ENCODE data around the gene TMC1.

DNA sequence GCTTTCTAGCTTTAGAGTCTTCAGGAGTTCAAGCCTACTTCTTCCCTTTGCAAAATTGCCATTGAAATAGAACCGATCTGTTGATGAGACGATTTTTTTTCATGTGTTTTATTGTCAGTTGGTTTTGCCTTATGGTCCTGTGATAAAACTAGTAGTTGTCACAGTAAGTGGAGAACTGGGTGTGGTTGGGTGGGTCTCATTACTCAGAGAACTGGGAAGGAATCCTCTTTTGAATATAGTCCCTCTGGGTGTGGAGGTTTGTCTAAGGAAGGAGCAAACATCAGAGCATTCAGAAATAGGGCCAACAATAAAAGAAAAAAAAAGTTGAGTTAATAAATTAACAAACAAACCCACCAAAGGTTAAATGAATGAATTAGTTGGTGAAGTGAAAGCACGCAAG lies 362.5 kb downstream of the TMC1 start:
- TF ChIP-seq, protein P1, sequence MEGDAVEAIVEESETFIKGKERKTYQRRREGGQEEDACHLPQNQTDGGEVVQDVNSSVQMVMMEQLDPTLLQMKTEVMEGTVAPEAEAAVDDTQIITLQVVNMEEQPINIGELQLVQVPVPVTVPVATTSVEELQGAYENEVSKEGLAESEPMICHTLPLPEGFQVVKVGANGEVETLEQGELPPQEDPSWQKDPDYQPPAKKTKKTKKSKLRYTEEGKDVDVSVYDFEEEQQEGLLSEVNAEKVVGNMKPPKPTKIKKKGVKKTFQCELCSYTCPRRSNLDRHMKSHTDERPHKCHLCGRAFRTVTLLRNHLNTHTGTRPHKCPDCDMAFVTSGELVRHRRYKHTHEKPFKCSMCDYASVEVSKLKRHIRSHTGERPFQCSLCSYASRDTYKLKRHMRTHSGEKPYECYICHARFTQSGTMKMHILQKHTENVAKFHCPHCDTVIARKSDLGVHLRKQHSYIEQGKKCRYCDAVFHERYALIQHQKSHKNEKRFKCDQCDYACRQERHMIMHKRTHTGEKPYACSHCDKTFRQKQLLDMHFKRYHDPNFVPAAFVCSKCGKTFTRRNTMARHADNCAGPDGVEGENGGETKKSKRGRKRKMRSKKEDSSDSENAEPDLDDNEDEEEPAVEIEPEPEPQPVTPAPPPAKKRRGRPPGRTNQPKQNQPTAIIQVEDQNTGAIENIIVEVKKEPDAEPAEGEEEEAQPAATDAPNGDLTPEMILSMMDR (IDR thresholded peaks at IDR 0.05; ENCODE audit: borderline replicate concordance, extremely low read depth, low read length, poor library complexity, severe bottlenecking), result no peak
- no peak for TF ChIP-seq EZH2 (IDR thresholded peaks at IDR 0.05; ENCODE audit: borderline replicate concordance, low read depth, low read length, severe bottlenecking)
